ENCODE data around the gene CENPX.

Gene CENPX

GRCh38 chr17:82048571-82048971 lies 25.9 kb upstream of the CENPX start:
- H3K4me2 ChIP-seq (ENCODE audit: low read length) = no peak overlapping the region
- H4K20me1 ChIP-seq (ENCODE audit: insufficient read depth, low read length) = peaks cover 7% of the 10 kb centered on the region; the same call in 1 of the 2 replicates
- peaks cover 13% of the 10 kb centered on the region for H3K4me1 ChIP-seq (ENCODE audit: low read length)
- H3K36me3 ChIP-seq (replicated peaks; ENCODE audit: low read depth, low read length) = no peaks in the 10 kb centered on the region
- no peaks in the 10 kb centered on the region for H3K9me3 ChIP-seq (ENCODE audit: insufficient read depth, low read length)
- H3K9ac ChIP-seq (ENCODE audit: low read length) = no peak overlapping the region
- peaks cover 18% of the 10 kb centered on the region for H3K79me2 ChIP-seq (ENCODE audit: low read length)
- H3K27me3 ChIP-seq (ENCODE audit: low read depth, low read length) = no peaks in the 10 kb centered on the region
- no peak overlapping the region for H3K27ac ChIP-seq (ENCODE audit: low read length)
- no peak overlapping the region for H3K4me3 ChIP-seq (ENCODE audit: low read length)
- H2AFZ ChIP-seq (ENCODE audit: low read depth, low read length) = no peak overlapping the region
- TF ChIP-seq EZH2phosphoT487 (IDR thresholded peaks at IDR 0.05; ENCODE audit: low read depth) (no peak), CTCF (IDR thresholded peaks at IDR 0.05; ENCODE audit: low read depth, low read length) (no peak)

GRCh38 chr17:82047914-82048570 lies 25.4 kb upstream of the CENPX start:
- Histone ChIP-seq H3K4me2 (ENCODE audit: low read length) (no peak overlapping the region), H3K36me3 (replicated peaks; ENCODE audit: low read depth, low read length) (no peaks in the 10 kb centered on the region), H3K9ac (ENCODE audit: low read length) (no peak overlapping the region), H2AFZ (ENCODE audit: low read depth, low read length) (no peak overlapping the region), H3K9me3 (ENCODE audit: insufficient read depth, low read length) (no peaks in the 10 kb centered on the region), H3K4me3 (ENCODE audit: low read length) (no peak overlapping the region), H3K4me1 (ENCODE audit: low read length) (peaks cover 12% of the 10 kb centered on the region), H4K20me1 (ENCODE audit: insufficient read depth, low read length) (peaks cover 7% of the 10 kb centered on the region; the same call in 1 of the 2 replicates), H3K27me3 (ENCODE audit: low read depth, low read length) (no peaks in the 10 kb centered on the region), H3K27ac (ENCODE audit: low read length) (no peak overlapping the region), H3K79me2 (ENCODE audit: low read length) (peaks cover 14% of the 10 kb centered on the region)
- TF ChIP-seq CTCF (IDR thresholded peaks at IDR 0.05; ENCODE audit: low read depth, low read length) = no peak
- no peak for TF ChIP-seq EZH2phosphoT487 (IDR thresholded peaks at IDR 0.05; ENCODE audit: low read depth)

GRCh38 chr17:82047379-82047778 lies 24.7 kb upstream of the CENPX start:
- no peaks in the 10 kb centered on the region for H3K27me3 ChIP-seq (ENCODE audit: low read depth, low read length)
- no peaks in the 10 kb centered on the region for H3K36me3 ChIP-seq (replicated peaks; ENCODE audit: low read depth, low read length)
- H3K4me2 ChIP-seq (ENCODE audit: low read length) = no peak overlapping the region
- H3K9me3 ChIP-seq (ENCODE audit: insufficient read depth, low read length) = no peaks in the 10 kb centered on the region
- peaks cover 5% of the 10 kb centered on the region for H3K4me1 ChIP-seq (ENCODE audit: low read length)
- no peak overlapping the region for H2AFZ ChIP-seq (ENCODE audit: low read depth, low read length)
- H3K27ac ChIP-seq (ENCODE audit: low read length) = no peak overlapping the region
- H3K4me3 ChIP-seq (ENCODE audit: low read length) = no peak overlapping the region
- TF ChIP-seq EZH2phosphoT487 (IDR thresholded peaks at IDR 0.05; ENCODE audit: low read depth) (no peak), CTCF (IDR thresholded peaks at IDR 0.05; ENCODE audit: low read depth, low read length) (no peak)
- H3K9ac ChIP-seq (ENCODE audit: low read length) = no peak overlapping the region
- peaks cover 7% of the 10 kb centered on the region for H3K79me2 ChIP-seq (ENCODE audit: low read length)
- H4K20me1 ChIP-seq (ENCODE audit: insufficient read depth, low read length) = peaks cover 3% of the 10 kb centered on the region; the same call in 1 of the 2 replicates

GRCh38 chr17:82046903-82047302 lies 24.2 kb upstream of the CENPX start:
- H3K4me3 ChIP-seq (ENCODE audit: low read length) = no peak overlapping the region
- H3K36me3 ChIP-seq (replicated peaks; ENCODE audit: low read depth, low read length) = no peaks in the 10 kb centered on the region
- H3K27me3 ChIP-seq (ENCODE audit: low read depth, low read length) = no peaks in the 10 kb centered on the region
- no peak overlapping the region for H3K9ac ChIP-seq (ENCODE audit: low read length)
- H3K79me2 ChIP-seq (ENCODE audit: low read length) = peaks cover 3% of the 10 kb centered on the region; the same call in 1 of the 2 replicates
- TF ChIP-seq EZH2phosphoT487 (IDR thresholded peaks at IDR 0.05; ENCODE audit: low read depth) (no peak), CTCF (IDR thresholded peaks at IDR 0.05; ENCODE audit: low read depth, low read length) (no peak)
- no peak overlapping the region for H3K4me2 ChIP-seq (ENCODE audit: low read length)
- no peak overlapping the region for H2AFZ ChIP-seq (ENCODE audit: low read depth, low read length)
- no peak overlapping the region for H3K27ac ChIP-seq (ENCODE audit: low read length)
- H3K4me1 ChIP-seq (ENCODE audit: low read length) = peaks cover 5% of the 10 kb centered on the region
- H4K20me1 ChIP-seq (ENCODE audit: insufficient read depth, low read length) = no peaks in the 10 kb centered on the region
- no peaks in the 10 kb centered on the region for H3K9me3 ChIP-seq (ENCODE audit: insufficient read depth, low read length)

Measured in OCI-LY3 (cell line).